Peyer's patch (tissue), 4 donors: ENCODE measurements around the gene POU6F2.

Experiments used
- POLR2A ChIP-seq, 2 donors: fragments of 450-650 bp; IDR thresholded peaks; one replicate each; pipeline ENCODE4 v1.5.1; 2017; ENCODE audit warnings: antibody characterized with exemption in 2 of 2, mild to moderate bottlenecking in 2 of 2, moderate library complexity in 2 of 2
- TF ChIP-seq, protein P1 (sequence below), 6 experiments: fragments of 450-650 bp in 4 of 6; fragments of 200-600 bp in 2 of 6; sonication (generic) in 1 of 6; IDR thresholded peaks; one replicate each; pipeline ENCODE4 v1.5.1; 2017 to 2019; ENCODE audit warnings: antibody characterized with exemption in 6 of 6, mild to moderate bottlenecking in 3 of 6, moderate library complexity in 1 of 6

DNA sequence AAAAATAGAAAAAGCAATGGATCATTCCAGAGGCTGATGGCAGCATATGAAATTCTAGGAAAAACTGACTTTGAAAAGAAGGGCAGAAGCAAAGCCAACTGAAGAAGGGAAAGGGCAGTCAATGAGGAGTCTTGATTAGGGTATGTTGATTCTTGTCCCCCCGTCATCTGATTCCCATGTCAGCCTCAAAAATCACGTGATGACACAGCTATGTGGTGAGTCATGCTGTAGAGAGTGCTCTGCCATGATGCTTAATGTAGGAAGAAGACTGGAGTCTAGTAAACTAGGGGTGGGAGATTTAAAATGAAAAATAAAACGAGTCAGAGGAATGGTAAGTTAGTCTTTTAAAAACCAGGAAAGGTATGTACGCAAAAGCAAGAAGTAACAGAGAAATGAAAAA, 3.9 kb upstream of the POU6F2 start:
- TF ChIP-seq POLR2A (IDR thresholded peaks at IDR 0.05), result no peak
- TF ChIP-seq, protein P1, sequence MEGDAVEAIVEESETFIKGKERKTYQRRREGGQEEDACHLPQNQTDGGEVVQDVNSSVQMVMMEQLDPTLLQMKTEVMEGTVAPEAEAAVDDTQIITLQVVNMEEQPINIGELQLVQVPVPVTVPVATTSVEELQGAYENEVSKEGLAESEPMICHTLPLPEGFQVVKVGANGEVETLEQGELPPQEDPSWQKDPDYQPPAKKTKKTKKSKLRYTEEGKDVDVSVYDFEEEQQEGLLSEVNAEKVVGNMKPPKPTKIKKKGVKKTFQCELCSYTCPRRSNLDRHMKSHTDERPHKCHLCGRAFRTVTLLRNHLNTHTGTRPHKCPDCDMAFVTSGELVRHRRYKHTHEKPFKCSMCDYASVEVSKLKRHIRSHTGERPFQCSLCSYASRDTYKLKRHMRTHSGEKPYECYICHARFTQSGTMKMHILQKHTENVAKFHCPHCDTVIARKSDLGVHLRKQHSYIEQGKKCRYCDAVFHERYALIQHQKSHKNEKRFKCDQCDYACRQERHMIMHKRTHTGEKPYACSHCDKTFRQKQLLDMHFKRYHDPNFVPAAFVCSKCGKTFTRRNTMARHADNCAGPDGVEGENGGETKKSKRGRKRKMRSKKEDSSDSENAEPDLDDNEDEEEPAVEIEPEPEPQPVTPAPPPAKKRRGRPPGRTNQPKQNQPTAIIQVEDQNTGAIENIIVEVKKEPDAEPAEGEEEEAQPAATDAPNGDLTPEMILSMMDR (IDR thresholded peaks at IDR 0.05), result no peak
